A673 (cell line): ENCODE measurements around the gene DDAH1.

Source experiments
- CTCF ChIP-seq: fragments of 300-800, 200-600 bp; sonication (generic); conservative IDR thresholded peaks from 2 replicates; pipeline ENCODE4 v1.5.1; 2017; ENCODE audit warnings: low read depth, mild to moderate bottlenecking, antibody characterized with exemption, low read length, moderate library complexity, mixed read lengths
- EZH2 ChIP-seq: fragments of 200-600 bp; sonication (generic); IDR thresholded peaks from 2 replicates; pipeline ENCODE4 v1.6.1; 2017; ENCODE audit warnings: borderline replicate concordance, low read depth, mild to moderate bottlenecking, mixed read lengths, antibody characterized with exemption, low read length; ENCODE audit not compliant: poor library complexity, severe bottlenecking

GRCh38 chr1:85465786-85466134, 801 bp upstream of the DDAH1 start:
- TF ChIP-seq CTCF (no peak), EZH2 (no peak)
